Gastroesophageal sphincter (tissue), 4 donors: ENCODE measurements around the gene EAF2. TPM values are rescaled to one million over a fixed set of nuclear protein-coding genes. Genes with fewer than 3 reads are reported as not detected.

Experiments
- ATAC-seq: fragments of 150-250 bp; one replicate; pipeline ENCODE4 v1.9.1; 2016; ENCODE audit warnings: mild to moderate bottlenecking, moderate library complexity
- H3K27ac ChIP-seq, 4 donors: fragments of 200-600 bp; sonication (generic) in 3 of 4; 1 replicate in 3 of 4; 2 replicates in 1 of 4; pipeline ENCODE4 v1.5.1; 2016 to 2019
- H3K27me3 ChIP-seq: fragments of 200-600 bp; sonication (generic); one replicate; pipeline ENCODE4 v1.5.1; 2019
- H3K36me3 ChIP-seq, 2 donors: fragments of 200-600 bp; sonication (generic); one replicate each; pipeline ENCODE4 v1.5.1; 2019; ENCODE audit warnings: control low read depth in 1 of 2
- H3K4me1 ChIP-seq, 3 donors: fragments of 200-600 bp; sonication (generic); 1 replicate in 2 of 3; 2 replicates in 1 of 3; pipeline ENCODE4 v1.5.1; 2016 to 2019; ENCODE audit warnings: control low read depth in 2 of 3
- H3K4me3 ChIP-seq, 2 donors: fragments of 200-600 bp; sonication (generic); one replicate each; pipeline ENCODE4 v1.5.1; 2019; ENCODE audit warnings: mild to moderate bottlenecking in 1 of 2, moderate library complexity in 1 of 2
- H3K9me3 ChIP-seq, 3 donors: fragments of 200-600 bp; sonication (generic); one replicate each; pipeline ENCODE4 v1.5.1; 2017 to 2019; ENCODE audit warnings: control low read depth in 2 of 3
- EP300 ChIP-seq: sonication (generic); formaldehyde crosslinking; IDR thresholded peaks from one replicate; pipeline ENCODE4 v1.6.1; 2017; ENCODE audit warnings: antibody characterized with exemption, mild to moderate bottlenecking
- POLR2A ChIP-seq, 2 donors: fragments of 450-650 bp; IDR thresholded peaks; one replicate each; pipeline ENCODE4 v1.6.1; 2017; ENCODE audit warnings: antibody characterized with exemption in 2 of 2, mild to moderate bottlenecking in 2 of 2, moderate library complexity in 1 of 2
- POLR2AphosphoS5 ChIP-seq: sonication (generic); formaldehyde crosslinking; IDR thresholded peaks from one replicate; pipeline ENCODE4 v1.6.1; 2017; ENCODE audit warnings: antibody characterized with exemption
- WGBS, 2 donors: methylation state at CpG; one replicate each; pipeline ENCODE4 v1.1.5; 2018; ENCODE audit warnings: low coverage in 1 of 2; 5-methylcytosine and 5-hydroxymethylcytosine counted together
- total RNA-seq, 4 donors: library from RNA; depleted of rRNA; stranded (reverse); fragments of >200 nt; gene quantifications; one replicate each; pipeline ENCODE4 v1.1.0, GENCODE V29; 2016
- TF ChIP-seq, protein P1 (sequence below), 4 experiments: fragments of 200-600 bp in 2 of 4; fragments of 450-650 bp in 2 of 4; sonication (generic) in 1 of 4; IDR thresholded peaks; one replicate each; pipeline ENCODE4 v1.5.1; 2017 to 2019; ENCODE audit warnings: antibody characterized with exemption in 4 of 4, mild to moderate bottlenecking in 2 of 4, moderate library complexity in 2 of 4

EAF2 gene
- total RNA-seq, 4 donors from 2014 or later, result 2.0 to 4.8 (median 2.1) TPM

DNA sequence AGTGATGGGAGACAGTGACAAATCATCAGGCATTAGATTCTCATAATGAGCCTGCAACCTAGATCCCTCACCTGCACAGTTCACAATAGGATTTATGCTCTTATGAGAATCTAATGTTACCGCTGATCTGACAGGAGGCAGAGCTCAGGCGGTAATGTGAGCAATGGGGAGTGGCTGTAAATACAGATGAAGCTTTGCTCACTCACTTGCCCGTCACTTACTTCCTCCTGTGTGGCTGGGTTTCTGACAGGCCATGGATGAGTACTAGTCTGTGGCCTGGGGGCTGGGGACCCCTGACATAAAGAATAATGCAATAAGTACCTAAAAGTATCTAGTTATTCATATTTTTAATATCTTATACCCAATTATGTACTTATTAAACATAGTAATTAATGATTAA lies 15.8 kb upstream of the EAF2 start:
- Histone ChIP-seq H3K27me3 (no peaks in the 10 kb centered on the region), H3K36me3 (peaks cover 0 to 76% of the 10 kb centered on the region in 2 donors), H3K4me1 (no peaks in the 10 kb centered on the region), H3K4me3 (no peak overlapping the region), H3K9me3 (peaks cover 0 to 16% (median 0%) of the 10 kb centered on the region in 3 donors), H3K27ac (no peak overlapping the region)
- no peak for TF ChIP-seq POLR2AphosphoS5
- TF ChIP-seq, protein P1, sequence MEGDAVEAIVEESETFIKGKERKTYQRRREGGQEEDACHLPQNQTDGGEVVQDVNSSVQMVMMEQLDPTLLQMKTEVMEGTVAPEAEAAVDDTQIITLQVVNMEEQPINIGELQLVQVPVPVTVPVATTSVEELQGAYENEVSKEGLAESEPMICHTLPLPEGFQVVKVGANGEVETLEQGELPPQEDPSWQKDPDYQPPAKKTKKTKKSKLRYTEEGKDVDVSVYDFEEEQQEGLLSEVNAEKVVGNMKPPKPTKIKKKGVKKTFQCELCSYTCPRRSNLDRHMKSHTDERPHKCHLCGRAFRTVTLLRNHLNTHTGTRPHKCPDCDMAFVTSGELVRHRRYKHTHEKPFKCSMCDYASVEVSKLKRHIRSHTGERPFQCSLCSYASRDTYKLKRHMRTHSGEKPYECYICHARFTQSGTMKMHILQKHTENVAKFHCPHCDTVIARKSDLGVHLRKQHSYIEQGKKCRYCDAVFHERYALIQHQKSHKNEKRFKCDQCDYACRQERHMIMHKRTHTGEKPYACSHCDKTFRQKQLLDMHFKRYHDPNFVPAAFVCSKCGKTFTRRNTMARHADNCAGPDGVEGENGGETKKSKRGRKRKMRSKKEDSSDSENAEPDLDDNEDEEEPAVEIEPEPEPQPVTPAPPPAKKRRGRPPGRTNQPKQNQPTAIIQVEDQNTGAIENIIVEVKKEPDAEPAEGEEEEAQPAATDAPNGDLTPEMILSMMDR (IDR thresholded peaks at IDR 0.05), result no peak
- TF ChIP-seq POLR2A (IDR thresholded peaks at IDR 0.05), result no peak
- no peak for TF ChIP-seq EP300
- 100% methylated on average over 3 of the region's 3 CpGs; no CpG with 5 or more reads in 1 of the 2 donors for WGBS, 2 donors
- ATAC-seq, result no peak

DNA sequence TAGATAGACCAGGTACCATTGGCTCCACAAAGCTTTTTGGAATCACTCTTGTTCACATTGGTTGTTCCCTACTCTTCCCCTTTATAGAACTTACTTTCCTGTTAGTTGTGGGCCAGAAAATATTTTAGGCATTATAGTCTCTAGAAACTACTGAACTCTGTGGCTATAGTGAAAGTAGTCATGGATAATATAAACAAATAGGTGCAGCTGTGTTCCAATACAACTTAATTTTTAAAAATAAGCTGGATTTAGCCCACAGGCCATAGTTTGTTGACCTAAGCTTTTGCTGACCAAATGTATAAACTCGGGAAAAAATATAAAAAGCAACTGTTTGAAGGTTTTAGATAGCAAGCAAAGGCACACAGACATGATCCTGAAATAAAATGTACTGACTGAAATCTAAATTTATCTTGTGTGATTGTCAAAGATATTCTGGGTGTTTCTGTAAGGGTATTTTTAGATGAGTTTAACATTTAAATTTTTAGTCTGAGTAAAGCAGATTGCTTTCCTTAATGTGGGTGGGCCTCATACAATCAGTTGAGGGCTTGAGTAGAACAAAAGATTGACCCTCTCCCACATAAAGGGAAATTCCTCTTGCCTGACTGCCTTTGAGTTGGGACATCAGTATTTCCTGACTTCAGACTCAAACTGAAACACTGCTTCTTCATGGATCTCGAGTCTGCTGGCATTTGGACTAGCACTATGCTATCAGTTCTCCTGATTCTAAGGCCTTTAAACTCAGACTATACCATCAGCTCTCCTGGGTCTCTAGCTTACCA lies 13.4 kb upstream of the EAF2 start:
- no peak overlapping the region for H3K4me3 ChIP-seq
- H3K36me3 ChIP-seq, result peaks cover 0 to 96% of the 10 kb centered on the region in 2 donors
- peaks cover 0 to 16% (median 0%) of the 10 kb centered on the region in 3 donors for H3K9me3 ChIP-seq
- H3K27me3 ChIP-seq, result no peaks in the 10 kb centered on the region
- ATAC-seq, result no peak
- H3K27ac ChIP-seq, result no peak overlapping the region
- 76 to 100% methylated on average over 1 to 2 of the region's 2 CpGs for WGBS, 2 donors
- no peaks in the 10 kb centered on the region for H3K4me1 ChIP-seq
- TF ChIP-seq, protein P1 (IDR thresholded peaks at IDR 0.05), result no peak
- no peak for TF ChIP-seq POLR2AphosphoS5
- no peak for TF ChIP-seq POLR2A (IDR thresholded peaks at IDR 0.05)
- no peak for TF ChIP-seq EP300

GRCh38 chr3:121822973-121823372 lies 12.0 kb upstream of the EAF2 start:
- TF ChIP-seq POLR2AphosphoS5, result no peak
- TF ChIP-seq, protein P1 (IDR thresholded peaks at IDR 0.05), result no peak
- no peak for TF ChIP-seq POLR2A (IDR thresholded peaks at IDR 0.05)
- TF ChIP-seq EP300, result no peak
- no peaks in the 10 kb centered on the region for H3K27me3 ChIP-seq
- H3K9me3 ChIP-seq, result peaks cover 0 to 16% (median 0%) of the 10 kb centered on the region in 3 donors
- ATAC-seq, result no peak
- WGBS, 2 donors, result 100% methylated on average over 1 of the region's 1 CpG
- no peaks in the 10 kb centered on the region for H3K4me1 ChIP-seq
- H3K27ac ChIP-seq, result no peak overlapping the region
- no peak overlapping the region for H3K4me3 ChIP-seq
- peaks cover 0 to 96% of the 10 kb centered on the region in 2 donors for H3K36me3 ChIP-seq

- WGBS, 2 donors, result 6 to 9% methylated on average over 11 to 15 of the region's 15 CpGs
- Histone ChIP-seq H3K9me3 (no peaks in the 10 kb centered on the region), H3K36me3 (peaks cover 0 to 16% of the 10 kb centered on the region in 2 donors), H3K4me1 (peaks cover 0 to 31% (median 3%) of the 10 kb centered on the region in 3 donors), H3K27me3 (no peaks in the 10 kb centered on the region), H3K4me3 (peak overlapping the region; percentile 70 to 77), H3K27ac (peak overlapping the region; percentile 53 to 86 (median 84))
- TF ChIP-seq, protein P1 (IDR thresholded peaks at IDR 0.05), result no peak
- no peak for TF ChIP-seq POLR2AphosphoS5
- TF ChIP-seq POLR2A (IDR thresholded peaks at IDR 0.05), result no peak
- TF ChIP-seq EP300, result no peak
- ATAC-seq, result no peak
These were observed 795 bp upstream of the EAF2 start for GRCh38 chr3:121834157-121834670.
